HG03175 (cell line): ENCODE data around the gene ILDR1.

ENCODE experiments used
- ATAC-seq: cut with Tn5 transposase; IDR thresholded peaks from one replicate; pipeline ENCODE4 v1.9.1; 2021; ENCODE audit warnings: mild to moderate bottlenecking, moderate library complexity; ENCODE audit not compliant: unreplicated experiment

Gene ILDR1

DNA sequence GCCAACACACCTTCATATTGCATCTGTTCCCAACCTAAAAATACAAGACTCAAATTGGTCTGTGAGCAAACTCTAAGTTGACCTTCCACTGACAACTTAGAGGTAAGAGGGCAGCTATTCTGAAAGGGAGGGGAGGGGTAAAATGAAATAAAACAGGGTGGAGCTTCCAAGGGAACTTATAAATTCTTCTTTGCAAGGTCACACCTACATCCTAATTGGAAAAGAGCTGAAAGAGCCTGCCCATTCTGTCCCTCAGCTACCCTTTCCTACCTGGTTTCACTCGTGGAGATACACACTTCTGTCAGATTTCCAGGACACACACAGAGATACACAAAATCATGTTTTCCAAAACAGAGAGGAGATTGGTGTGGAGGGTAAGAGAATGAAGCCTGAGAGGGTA lies 1.0 kb downstream of the ILDR1 start:
- no peak for ATAC-seq

GRCh38 chr3:122019493-122019892 lies 2.6 kb downstream of the ILDR1 start:
- ATAC-seq: no peak

DNA sequence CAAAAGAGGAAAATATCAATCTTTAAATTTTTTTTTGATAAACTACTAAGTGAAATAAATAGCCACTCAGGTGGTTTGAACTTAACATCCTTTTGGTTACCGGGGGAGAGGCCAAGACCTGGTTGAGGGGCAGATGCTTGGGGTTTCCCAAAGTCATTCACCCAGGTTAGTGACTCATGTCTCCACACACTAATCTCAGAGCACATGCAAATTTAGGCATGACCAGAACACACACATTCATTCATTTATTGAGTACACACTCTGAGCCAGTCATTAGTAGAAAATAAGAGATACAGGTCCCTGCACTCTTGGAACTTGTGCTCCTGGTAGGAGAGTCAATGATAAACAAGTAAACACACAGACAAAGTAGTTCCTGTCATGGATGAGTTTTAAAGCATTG lies 7.3 kb downstream of the ILDR1 start:
- ATAC-seq: peak; percentile 71

- no peak for ATAC-seq
Observed at GRCh38 chr3:122013448-122013925, 8.6 kb downstream of the ILDR1 start.

- no peak for ATAC-seq
Observed at GRCh38 chr3:122012821-122013220, 9.2 kb downstream of the ILDR1 start.

DNA sequence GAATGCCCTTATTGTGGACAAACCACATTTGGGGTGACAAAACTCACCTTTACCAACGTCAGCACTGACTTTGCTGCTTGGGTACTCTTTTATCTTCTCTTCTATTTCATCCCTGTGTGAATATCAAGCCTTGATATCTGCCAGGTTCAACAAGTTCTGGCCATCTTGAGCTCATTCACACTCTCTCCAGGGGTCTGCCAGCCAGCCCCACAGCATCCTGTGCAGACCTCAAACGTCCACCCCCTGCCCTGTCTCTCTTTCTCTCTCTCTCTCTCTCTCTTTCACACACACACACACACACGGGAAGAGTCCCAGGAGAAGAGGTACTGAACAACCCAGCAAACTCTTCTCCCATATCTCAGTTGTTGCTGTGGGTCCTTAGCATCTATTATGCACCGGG lies 10.7 kb downstream of the ILDR1 start:
- no peak for ATAC-seq

DNA sequence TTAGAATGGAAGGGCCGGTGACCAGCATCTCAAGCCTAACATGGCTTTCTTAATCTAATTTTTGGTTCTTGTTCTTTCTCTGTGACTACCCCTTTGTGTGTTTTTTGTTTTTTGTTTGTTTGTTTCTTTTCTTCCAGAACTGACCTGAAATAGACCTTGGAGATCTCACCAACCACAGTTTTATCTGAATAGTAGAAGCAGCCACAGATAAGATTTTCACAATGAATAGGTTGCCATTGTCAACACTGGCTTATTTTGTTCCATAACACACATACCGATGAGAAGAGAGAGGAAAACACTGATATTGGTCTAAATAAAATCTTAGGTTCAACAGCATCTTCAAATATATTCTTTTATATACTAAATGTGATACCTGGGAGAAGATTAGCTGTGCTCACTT lies 11.5 kb downstream of the ILDR1 start:
- no peak for ATAC-seq

GRCh38 chr3:122008166-122008565 lies 13.9 kb downstream of the ILDR1 start:
- ATAC-seq: no peak

DNA sequence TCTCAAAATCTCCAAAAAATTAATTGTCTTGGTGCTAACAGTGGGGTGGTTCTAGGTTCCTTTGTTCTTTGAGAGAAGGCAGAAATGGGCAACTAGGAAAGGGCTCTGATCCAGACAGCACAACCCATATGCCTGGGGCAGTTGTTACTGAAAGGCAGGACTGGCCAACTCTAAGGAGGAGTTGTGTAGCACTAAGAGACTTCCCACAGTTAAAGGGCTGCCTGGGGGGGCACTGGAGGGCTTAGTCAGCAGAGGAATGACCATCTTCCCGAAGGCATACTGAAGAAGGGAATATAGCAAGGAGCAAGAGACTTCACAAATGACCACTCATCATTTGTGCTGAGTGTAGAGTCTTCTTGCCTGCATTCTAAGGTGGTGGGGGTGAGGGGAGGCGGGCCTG lies 15.8 kb downstream of the ILDR1 start:
- no peak for ATAC-seq

- peak; percentile 34 for ATAC-seq
Observed at GRCh38 chr3:122004991-122005565, 17.0 kb downstream of the ILDR1 start.

DNA sequence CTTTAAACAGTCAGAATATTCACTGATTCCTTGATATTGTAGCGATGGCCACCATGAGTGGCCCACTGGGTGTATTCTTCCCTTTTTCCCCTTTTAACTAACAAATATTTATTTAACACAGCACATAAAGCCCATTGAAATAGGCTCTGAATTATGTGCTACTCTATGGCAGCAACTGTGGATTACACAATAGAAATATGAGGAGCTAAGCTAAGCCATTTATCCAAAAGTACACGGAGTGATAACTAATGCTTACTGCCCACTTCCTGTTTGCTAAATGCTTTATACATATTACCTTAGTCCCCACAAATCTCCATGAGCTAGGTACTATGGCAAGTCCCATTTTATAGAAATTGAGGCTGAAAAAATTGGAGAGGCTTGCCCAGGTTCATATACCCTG lies 17.9 kb downstream of the ILDR1 start:
- no peak for ATAC-seq

GRCh38 chr3:122003606-122004005 lies 18.4 kb downstream of the ILDR1 start:
- no peak for ATAC-seq

DNA sequence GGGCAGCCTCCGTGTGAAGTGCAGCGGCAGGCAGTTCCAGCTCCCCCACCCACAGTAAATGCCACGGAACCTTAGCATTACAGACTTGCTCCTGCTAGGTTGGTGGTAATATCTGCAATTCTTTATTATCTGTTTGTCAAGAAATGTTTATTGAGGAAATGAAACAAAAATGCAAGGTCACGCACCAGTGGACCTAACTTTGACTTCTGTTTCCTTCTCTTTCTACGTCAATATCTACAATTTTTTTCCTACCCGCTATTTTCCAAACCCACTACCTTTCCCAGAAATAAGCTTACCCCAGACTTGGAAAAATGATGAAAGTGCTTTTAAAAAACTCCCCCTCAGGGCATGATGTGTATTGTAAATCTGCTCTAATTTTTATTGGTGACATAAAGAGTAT lies 18.9 kb downstream of the ILDR1 start:
- ATAC-seq: peak; percentile 37

DNA sequence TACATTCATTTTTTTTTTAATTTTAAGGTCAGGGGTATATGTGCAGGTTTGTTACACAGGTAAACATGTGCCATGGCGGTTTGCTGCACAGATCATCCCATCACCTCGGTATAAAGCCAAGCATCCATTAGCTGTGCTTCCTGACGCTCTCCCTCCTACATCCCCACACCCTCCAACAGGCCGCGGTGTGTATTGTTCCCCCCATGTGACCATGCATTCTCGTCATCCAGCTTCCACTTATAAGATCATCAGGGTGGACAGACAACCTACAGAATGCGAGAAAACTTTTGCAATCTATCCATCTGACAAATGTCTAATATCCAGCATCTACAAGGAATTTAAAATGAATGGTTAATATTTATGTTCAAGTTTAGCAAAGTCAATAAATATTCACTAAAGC lies 19.4 kb downstream of the ILDR1 start:
- no peak for ATAC-seq

GRCh38 chr3:122001892-122002291 lies 20.2 kb downstream of the ILDR1 start:
- no peak for ATAC-seq

- ATAC-seq: no peak
Observed at GRCh38 chr3:122000936-122001605, 21.0 kb downstream of the ILDR1 start.

- no peak for ATAC-seq
Observed at GRCh38 chr3:121999931-122000330, 22.1 kb downstream of the ILDR1 start.

- no peak for ATAC-seq
Observed at GRCh38 chr3:121998611-121999473, 23.2 kb downstream of the ILDR1 start.

GRCh38 chr3:121998030-121998580 lies 23.9 kb downstream of the ILDR1 start:
- ATAC-seq: no peak

GRCh38 chr3:121997372-121997771 lies 24.7 kb downstream of the ILDR1 start:
- ATAC-seq: no peak

DNA sequence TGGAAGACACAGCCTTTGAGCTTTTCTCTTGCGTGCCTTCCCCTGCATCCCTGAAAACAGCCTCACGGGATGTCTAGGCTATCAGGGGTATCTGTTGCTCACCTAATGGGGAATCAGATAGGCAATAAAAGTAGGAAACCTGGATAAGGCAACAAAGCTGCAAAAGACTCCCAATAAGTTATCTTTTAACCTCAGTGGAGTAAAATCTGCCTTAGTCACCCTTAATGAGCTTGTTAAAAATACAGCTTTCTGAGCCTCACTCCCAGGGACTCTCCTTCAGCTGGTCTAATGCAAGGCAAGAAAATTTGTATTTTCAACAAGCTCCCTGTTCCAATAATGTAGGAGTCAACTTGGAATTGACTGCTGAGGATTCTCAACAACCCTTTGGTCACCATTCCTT lies 25.6 kb downstream of the ILDR1 start:
- no peak for ATAC-seq
